Measurements from ENCODE around the gene RNF10.

DNA sequence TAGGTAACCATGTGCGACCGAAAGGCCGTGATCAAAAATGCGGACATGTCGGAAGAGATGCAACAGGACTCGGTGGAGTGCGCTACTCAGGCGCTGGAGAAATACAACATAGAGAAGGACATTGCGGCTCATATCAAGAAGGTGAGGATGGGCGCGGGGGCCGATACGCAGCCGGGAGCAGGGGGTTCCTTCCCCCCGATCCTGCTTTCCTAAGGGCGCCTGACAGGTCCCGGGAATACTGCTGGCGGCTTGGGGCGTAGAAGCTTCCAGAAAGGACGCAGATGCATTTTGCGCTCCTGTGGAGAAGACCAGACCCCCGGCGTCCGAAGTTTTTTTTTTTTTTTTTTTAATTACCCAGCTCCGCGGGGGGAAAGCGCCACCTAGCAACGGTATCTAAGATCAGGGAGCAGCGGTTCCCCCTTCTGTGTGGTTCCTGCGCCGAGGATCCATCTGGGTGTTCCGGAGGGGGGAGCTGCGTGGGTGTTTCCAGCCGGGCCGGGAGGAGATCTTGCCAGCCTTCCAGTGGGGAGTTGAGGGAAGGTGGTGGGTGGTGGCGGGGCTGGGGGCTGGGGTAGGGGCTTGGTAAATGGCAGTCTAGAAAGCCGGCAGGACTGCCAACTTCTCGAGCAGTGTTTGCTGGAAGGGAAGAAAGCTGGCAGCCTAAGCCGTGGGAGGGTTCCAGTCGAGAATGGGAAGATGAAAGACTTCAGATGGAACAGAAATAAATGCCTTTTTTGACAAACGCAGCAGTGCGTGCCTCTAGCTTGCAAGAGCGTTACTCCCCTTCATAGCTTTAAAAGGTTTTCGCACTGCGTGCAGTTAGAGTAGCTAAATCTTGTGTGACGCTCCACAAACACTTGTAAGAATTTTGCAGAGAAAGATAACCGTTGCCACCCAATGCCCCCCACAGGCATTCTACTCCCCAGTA, 37.5 kb upstream of the RNF10 start:
- TF ChIP-seq EZH2 (IDR thresholded peaks at IDR 0.05) (no peak), FOXP2 (optimal IDR thresholded peaks at IDR 0.05; ENCODE audit: control extremely low read depth, extremely low read length, insufficient read depth) (no peak), POLR2AphosphoS5 (IDR thresholded peaks at IDR 0.05; ENCODE audit: borderline replicate concordance, low read depth, low read length) (no peak)

Measured in SK-N-MC (cell line).